B cell (primary cell): ENCODE results near the gene ADRM1.

ENCODE experiments used
- EZH2 ChIP-seq: IDR thresholded peaks from 2 replicates; pipeline ENCODE4 v1.6.1; 2012; ENCODE audit warnings: borderline replicate concordance, low read depth, mild to moderate bottlenecking, moderate library complexity, low read length; ENCODE audit not compliant: insufficient read depth, poor library complexity, severe bottlenecking
- TF ChIP-seq, protein P1 (sequence below): fragments of 200-600 bp; IDR thresholded peaks from one replicate; pipeline ENCODE4 v1.8.0; 2022; ENCODE audit warnings: antibody characterized with exemption, mild to moderate bottlenecking

DNA sequence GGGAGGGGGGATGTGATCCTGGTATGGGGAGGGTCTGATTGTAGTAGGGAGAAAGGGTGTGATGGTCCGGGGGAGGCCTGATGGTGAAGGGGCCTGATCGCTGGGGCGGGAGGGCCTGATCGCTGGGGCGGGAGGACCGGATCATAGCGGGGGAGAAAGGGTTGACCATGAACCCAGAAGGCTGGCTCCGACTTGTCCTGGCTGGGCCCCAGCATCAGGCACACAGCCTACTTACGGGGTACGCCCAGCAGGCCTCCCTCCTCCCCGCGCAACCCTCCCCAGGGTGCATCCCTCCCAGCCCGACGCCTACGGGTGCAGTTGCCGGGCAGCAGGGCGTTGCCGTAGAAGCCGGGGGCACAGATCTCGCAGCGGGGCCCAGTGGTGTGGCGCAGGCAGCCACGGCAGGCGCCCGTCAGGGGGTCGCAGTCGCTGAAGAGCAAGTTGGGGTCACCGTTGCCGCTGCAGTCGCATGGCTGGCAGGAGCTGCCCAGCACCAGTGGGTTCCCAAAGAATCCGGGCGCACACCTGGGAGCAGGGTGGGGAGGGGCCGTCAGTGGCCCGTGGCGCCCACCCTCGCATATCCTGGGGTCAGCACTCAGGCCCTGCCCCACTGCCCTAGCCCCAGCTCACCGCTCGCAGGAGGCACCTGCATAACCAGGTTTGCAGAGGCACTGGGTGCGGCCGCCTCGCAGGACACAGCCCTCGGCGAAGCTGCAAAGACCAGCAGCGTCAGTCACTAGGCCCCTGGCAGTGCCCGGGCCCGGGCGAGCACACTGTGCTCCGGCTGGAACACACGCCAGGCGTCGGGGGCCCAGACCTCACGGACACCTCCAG lies 20.6 kb downstream of the ADRM1 start:
- TF ChIP-seq, protein P1, sequence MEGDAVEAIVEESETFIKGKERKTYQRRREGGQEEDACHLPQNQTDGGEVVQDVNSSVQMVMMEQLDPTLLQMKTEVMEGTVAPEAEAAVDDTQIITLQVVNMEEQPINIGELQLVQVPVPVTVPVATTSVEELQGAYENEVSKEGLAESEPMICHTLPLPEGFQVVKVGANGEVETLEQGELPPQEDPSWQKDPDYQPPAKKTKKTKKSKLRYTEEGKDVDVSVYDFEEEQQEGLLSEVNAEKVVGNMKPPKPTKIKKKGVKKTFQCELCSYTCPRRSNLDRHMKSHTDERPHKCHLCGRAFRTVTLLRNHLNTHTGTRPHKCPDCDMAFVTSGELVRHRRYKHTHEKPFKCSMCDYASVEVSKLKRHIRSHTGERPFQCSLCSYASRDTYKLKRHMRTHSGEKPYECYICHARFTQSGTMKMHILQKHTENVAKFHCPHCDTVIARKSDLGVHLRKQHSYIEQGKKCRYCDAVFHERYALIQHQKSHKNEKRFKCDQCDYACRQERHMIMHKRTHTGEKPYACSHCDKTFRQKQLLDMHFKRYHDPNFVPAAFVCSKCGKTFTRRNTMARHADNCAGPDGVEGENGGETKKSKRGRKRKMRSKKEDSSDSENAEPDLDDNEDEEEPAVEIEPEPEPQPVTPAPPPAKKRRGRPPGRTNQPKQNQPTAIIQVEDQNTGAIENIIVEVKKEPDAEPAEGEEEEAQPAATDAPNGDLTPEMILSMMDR, result no peak
- no peak for TF ChIP-seq EZH2
